Measurements from ENCODE around the gene FARP1.

The FARP1 gene

DNA sequence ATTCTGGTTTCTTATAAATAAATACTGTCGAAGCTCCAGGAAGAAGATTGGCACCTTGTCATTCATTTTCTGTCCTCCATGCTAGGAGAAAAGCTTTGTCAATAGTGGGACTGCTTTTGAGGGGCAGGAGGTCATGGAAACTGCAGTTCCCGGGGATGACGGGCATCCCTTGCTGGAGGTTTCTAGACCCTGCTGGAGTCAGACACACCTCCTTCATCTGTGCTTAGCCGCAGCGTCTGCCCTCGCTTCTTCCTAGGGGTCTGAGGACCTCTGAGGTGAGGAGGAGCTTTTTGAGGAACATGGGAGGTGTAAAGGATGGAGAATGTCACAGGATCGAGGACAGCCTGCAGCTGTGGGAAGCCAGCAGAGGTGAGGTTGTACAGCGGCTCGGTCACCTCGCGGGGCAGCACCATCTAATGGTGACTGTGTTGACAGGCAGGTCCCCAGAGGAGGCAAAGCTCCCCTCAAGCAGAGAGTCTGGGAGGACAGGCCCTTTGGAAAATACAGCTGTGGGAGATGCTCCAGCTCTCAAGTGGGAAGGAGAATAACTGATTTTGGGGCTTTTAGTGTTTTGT is 206.9 kb downstream of the FARP1 start:
- no peak overlapping the region for H3K27ac ChIP-seq

DNA sequence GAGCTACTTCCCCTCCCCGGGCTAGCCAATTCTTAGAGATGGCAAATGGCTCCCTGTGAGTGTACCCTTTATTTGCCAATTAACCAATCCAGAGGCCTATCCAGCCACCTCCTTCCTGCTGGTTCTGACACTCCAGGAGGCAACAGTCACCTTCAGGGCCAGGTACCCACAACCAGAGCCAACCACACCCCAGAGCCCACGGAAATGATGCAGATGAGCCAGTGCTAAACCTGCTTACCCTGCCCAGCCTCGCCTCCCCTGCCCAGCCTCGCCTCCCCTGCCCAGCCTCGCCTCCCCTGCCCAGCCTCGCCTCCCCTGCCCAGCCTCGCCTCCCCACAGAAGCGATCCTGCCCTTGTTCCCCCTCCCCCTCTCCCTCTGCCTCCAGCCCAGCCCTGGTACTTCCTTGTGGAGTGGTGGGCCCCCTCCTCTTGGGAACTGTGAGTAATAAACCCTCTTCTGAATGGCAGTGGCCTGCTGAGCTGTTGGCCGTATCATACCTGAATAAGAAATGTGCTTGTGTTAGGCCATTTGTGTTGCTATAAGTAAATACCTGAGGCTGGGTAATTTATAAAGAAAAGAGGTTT is 207.9 kb downstream of the FARP1 start:
- H3K27ac ChIP-seq: no peak overlapping the region
- TF ChIP-seq, protein P1, sequence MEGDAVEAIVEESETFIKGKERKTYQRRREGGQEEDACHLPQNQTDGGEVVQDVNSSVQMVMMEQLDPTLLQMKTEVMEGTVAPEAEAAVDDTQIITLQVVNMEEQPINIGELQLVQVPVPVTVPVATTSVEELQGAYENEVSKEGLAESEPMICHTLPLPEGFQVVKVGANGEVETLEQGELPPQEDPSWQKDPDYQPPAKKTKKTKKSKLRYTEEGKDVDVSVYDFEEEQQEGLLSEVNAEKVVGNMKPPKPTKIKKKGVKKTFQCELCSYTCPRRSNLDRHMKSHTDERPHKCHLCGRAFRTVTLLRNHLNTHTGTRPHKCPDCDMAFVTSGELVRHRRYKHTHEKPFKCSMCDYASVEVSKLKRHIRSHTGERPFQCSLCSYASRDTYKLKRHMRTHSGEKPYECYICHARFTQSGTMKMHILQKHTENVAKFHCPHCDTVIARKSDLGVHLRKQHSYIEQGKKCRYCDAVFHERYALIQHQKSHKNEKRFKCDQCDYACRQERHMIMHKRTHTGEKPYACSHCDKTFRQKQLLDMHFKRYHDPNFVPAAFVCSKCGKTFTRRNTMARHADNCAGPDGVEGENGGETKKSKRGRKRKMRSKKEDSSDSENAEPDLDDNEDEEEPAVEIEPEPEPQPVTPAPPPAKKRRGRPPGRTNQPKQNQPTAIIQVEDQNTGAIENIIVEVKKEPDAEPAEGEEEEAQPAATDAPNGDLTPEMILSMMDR (conservative IDR thresholded peaks at IDR 0.05): no peak

More for the DNA sequence above, 206.9 kb downstream of the FARP1 start:
- TF ChIP-seq, protein P1 (conservative IDR thresholded peaks at IDR 0.05): peak; percentile 59; the same call in 1 of the 2 replicates

DNA sequence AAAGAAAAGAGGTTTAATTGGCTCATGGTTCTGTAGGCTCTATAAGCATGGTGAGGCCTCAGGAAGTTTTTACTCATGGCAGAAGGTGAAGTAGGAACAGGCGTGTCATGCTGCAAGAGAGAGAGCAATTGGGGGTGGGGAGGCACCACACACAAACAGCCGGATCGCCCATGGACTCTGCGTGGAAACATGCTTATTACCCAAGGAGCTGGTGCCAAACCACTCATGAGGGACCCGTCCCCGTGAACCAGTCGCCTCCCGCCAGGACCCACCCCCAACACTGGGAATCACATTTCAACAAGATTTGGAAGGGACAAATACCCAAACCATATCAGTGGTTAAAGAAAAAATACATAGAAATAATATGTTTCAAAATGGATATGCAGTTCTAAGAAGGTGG is 208.7 kb downstream of the FARP1 start:
- TF ChIP-seq, protein P1 (conservative IDR thresholded peaks at IDR 0.05): no peak
- no peak overlapping the region for H3K27ac ChIP-seq

DNA sequence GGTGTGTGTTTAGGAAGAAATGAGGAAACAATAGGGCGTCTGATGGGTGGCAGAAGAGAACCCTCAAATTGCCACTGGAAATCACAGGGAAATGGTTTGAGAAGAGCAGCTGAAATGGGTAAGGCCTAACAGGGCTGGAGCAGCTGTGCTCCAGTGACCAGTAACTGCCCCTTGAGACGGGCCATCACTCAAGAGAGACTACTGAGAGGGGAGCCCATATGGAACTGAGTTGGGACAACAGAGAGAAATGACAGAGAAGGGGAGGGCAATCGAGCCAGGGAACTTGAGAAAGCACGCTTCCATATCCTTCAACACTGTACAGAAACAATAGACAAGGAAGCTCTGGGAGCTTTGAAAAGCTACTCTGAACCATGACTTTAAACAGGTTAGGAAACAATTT is 209.3 kb downstream of the FARP1 start:
- H3K27ac ChIP-seq: no peak overlapping the region
- TF ChIP-seq, protein P1 (conservative IDR thresholded peaks at IDR 0.05): no peak

DNA sequence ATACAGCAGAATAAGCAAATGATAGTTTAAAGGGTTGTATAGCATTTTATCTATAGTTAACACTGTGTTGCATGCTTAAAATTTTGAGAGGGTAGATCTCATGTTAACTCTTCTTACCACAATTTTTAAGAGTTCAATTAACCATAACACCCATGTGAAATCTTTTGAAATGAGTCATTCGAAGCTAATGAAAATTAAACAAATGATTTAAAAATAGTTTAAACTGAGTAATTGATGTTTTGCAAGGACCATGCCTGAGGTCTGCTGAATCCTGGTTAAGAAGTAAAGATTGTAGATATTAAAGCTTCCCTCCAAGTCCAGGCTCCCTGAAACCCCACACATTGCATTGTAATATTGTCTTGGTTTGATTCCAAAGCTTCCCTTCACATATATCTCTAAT is 210.9 kb downstream of the FARP1 start:
- H3K27ac ChIP-seq: no peak overlapping the region
- TF ChIP-seq, protein P1 (conservative IDR thresholded peaks at IDR 0.05): no peak

DNA sequence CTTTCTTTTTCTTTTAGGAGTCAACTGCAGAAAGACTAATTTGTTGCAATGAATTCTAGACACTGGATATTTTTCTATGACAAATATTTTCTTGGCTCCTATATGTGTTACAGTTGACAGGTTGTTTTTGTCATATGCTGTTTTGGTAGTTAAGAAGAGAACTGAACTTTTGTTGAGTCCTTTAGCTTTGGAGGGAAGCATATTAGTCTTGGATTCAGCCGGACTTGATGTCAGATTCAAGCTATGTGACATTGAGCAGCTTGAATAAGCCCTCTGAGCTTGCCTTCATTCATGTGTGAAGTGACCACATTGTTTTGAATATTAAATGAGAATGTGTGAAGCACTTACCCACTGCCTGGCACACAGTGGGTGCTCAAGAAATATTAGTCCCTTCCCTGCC is 216.0 kb downstream of the FARP1 start:
- TF ChIP-seq, protein P1 (conservative IDR thresholded peaks at IDR 0.05): no peak
- H3K27ac ChIP-seq: no peak overlapping the region

DNA sequence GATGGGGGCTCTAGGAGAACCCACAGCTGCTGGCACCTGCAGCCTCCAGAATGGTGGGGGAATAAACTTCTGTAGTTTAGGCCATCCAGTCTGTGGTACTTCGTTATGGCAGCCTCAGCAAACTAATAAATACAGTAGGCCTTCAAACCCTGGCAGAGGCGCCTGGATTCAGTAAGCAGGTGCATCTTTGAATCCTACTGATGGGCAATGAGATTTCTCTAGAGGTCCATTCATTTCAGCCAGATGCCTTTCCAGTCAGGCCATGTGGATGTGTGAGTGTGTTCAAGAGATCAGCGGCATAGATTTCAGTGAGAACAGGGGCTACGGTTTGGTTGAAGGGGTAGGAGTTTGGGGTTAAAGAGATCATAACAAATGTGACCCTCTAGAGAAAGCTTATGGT is 217.7 kb downstream of the FARP1 start:
- H3K27ac ChIP-seq: no peak overlapping the region

More for the DNA sequence above, 217.7 kb downstream of the FARP1 start:
- TF ChIP-seq, protein P1 (conservative IDR thresholded peaks at IDR 0.05): no peak
